ENCODE data around the gene SNX25. TPM values are rescaled to one million over a fixed set of nuclear protein-coding genes. Genes with fewer than 3 reads are reported as not detected.

Gene SNX25
- total RNA-seq, 1 donor from 2014 or later: 40.6 TPM

DNA sequence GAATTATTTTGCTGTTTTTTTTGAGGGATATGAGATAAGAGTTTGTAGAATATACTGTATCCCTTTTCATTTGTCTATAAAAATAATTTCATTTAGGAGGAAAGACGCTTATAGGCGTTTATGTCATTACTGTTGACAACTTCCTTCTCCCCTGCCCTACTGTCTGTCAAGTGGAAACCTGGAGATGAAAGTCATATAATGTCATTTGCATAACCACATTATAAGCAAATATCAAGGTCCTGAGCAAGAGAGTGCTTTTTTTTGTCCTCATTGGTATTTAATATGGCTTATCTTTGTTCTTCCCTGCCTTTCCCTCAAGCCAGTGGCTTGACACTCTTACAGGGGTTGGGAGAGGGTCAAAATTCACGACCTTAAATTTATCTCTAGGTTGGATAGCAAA, 130.5 kb downstream of the SNX25 start:
- TF ChIP-seq, protein P1, sequence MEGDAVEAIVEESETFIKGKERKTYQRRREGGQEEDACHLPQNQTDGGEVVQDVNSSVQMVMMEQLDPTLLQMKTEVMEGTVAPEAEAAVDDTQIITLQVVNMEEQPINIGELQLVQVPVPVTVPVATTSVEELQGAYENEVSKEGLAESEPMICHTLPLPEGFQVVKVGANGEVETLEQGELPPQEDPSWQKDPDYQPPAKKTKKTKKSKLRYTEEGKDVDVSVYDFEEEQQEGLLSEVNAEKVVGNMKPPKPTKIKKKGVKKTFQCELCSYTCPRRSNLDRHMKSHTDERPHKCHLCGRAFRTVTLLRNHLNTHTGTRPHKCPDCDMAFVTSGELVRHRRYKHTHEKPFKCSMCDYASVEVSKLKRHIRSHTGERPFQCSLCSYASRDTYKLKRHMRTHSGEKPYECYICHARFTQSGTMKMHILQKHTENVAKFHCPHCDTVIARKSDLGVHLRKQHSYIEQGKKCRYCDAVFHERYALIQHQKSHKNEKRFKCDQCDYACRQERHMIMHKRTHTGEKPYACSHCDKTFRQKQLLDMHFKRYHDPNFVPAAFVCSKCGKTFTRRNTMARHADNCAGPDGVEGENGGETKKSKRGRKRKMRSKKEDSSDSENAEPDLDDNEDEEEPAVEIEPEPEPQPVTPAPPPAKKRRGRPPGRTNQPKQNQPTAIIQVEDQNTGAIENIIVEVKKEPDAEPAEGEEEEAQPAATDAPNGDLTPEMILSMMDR (conservative IDR thresholded peaks at IDR 0.05; ENCODE audit: low read depth, low read length): no peak

DNA sequence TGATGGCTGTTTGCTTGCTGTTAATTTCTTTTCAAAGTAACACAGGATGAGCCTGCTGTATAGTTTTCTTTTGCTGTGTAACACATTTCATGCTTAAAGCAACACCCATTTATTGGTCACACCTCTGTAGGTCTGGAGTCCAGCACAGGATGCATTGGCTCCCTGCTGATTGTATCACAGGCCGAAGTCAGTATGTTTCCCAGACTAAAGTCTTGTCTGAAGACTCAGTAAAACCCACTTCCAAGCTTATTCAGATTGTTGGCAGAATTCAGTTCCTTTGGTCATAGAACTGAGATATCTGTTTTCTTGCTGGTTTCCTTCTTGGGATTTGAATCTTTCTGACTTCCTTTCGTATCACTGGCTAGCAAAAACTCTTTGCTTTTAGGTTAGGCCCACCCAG, 132.0 kb downstream of the SNX25 start:
- TF ChIP-seq, protein P1 (conservative IDR thresholded peaks at IDR 0.05; ENCODE audit: low read depth, low read length): no peak
- H3K4me3 ChIP-seq (ENCODE audit: low read depth, low read length): no peak overlapping the region
- DNase-seq (ENCODE audit: low read depth): no peak

More for the DNA sequence above, 130.5 kb downstream of the SNX25 start:
- no peak for DNase-seq (ENCODE audit: low read depth)
- no peak overlapping the region for H3K4me3 ChIP-seq (ENCODE audit: low read depth, low read length)

DNA sequence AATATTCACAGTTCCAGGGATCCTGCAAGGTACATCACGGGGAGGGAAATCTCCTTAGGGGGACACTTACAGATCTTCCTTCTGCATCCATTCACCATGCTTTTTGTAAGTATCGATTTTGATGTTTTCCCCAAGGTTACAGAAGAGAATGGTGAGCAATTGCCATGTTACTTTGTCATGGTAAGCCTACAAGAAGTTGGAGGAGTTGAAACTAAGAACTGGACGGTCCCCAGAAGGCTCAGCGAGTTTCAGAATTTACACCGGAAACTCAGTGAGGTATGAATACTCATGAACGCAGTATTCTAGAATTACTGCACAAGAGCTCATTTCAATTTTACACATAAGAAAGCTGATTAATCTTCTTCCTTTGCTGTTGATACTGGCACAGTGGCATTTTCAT, 132.4 kb downstream of the SNX25 start:
- H3K4me3 ChIP-seq (ENCODE audit: low read depth, low read length): no peak overlapping the region
- no peak for DNase-seq (ENCODE audit: low read depth)
- TF ChIP-seq, protein P1 (conservative IDR thresholded peaks at IDR 0.05; ENCODE audit: low read depth, low read length): no peak

DNA sequence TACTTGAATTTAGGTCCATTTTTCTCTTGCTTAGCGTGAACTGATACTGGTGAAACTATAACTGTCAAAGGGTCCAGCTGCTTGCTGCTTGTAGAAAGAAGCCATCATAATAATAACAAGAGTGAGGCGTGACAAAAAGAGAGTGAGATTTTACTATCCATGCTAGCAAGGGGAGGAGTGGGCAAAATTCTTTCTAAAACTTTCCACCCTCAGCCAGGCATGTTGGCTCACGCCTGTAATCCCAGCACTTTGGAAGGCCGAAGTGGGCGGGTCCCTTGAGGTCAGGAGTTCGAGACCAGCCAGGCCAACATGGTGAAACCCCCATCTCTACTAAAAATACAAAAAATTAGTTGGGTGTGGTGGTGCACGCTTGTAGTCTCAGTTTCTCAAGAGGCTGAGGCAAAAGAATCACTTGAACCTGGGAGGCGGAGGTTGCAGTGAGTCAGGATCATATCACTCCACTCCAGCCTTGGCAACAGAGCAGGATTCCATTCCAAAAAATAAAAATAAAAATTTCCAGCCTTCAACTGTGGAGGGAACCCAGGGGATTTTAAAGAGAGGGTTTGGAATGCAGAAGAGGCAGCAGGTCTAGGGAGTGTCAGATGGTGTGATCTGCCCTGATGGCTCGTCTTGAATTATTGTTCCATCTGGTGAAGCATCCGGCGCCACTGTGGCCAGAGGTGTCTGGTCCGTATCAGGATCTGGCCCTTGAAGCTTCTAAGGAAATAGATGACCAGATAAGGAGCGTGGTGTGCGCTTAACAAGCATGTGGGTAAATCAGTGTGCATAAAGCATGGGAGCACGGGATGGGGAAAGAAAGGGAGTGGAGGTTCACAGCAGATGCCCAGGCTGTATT, 134.6 kb downstream of the SNX25 start:
- DNase-seq (ENCODE audit: low read depth): no peak
- TF ChIP-seq, protein P1 (conservative IDR thresholded peaks at IDR 0.05; ENCODE audit: low read depth, low read length): no peak
- no peak overlapping the region for H3K4me3 ChIP-seq (ENCODE audit: low read depth, low read length)

DNA sequence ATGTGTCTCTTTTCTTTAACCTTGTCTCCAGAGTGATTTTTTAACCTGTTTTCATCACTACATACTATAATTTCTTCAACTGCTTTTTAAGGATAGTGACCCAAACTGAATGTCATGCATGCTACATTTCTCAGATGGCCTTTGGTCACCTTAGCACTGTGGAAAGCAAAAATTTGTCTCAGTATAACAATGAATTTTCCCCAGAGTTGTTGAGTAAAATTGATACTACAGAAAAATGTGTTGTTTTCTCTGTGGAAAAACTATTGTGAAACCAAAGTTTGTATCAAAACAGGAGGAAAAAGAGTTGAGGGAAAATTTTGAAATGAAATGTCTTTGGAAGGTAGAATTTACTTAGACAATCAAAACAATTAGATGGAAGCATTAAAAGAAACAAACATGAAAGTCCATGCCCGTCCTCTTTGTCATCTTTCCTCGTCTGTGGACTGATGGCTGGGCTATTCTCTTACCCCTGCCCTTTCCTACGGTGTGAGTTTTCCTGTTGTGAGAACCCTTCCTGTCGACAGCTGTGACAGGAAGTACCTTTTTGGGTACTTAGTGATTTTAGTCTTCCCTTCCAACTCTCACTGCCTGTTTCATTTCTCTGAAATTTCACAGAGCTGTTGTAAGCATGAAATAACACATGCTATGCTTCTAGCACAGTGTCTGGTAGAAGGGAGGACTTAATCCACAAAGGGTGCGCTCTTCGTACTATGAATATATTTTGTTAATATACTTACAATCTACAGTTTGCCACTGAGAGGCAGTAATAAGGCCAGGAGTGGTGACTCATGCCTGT, 135.5 kb downstream of the SNX25 start:
- no peak overlapping the region for H3K4me3 ChIP-seq (ENCODE audit: low read depth, low read length)
- DNase-seq (ENCODE audit: low read depth): no peak
- TF ChIP-seq, protein P1 (conservative IDR thresholded peaks at IDR 0.05; ENCODE audit: low read depth, low read length): no peak

DNA sequence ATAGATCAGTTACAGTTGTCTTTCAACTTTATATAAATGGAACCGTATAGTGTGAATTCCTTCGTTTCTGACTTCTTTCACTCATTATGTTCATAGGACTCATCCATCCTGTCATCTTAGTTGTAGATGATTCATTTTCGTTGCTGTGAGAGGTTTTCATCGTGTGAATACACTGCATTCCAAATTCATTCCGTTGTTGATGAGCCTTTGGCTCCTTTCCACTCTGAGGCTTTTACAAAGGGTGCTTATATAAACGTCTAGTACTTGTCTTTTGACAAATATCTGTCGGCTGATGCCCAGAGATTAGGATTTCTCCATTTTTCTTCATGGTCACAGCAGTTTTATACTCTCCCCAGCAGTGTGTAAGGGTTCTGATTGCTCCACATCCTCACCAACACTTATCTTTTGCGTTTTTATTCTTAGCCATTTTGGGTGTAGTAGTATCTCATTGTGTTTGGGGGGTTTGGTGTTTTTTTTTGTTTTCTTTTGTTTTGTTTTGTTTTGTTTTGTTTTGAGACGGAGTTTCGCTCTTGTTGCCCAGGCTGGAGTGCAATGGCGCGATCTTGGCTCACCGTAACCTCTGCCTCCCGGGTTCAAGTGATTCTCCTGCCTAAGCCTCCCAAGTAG, 137.7 kb downstream of the SNX25 start:
- TF ChIP-seq, protein P1 (conservative IDR thresholded peaks at IDR 0.05; ENCODE audit: low read depth, low read length): no peak
- DNase-seq (ENCODE audit: low read depth): no peak

More for the DNA sequence above, 137.7 kb downstream of the SNX25 start:
- no peak overlapping the region for H3K4me3 ChIP-seq (ENCODE audit: low read depth, low read length)
